ENCODE data around the gene FAM177A1.
"Not testable (repeated sequence)": the region's sequence is repeated elsewhere in the genome, so short reads cannot be mapped to it uniquely, and the experiment has no call there.

Gene FAM177A1

DNA sequence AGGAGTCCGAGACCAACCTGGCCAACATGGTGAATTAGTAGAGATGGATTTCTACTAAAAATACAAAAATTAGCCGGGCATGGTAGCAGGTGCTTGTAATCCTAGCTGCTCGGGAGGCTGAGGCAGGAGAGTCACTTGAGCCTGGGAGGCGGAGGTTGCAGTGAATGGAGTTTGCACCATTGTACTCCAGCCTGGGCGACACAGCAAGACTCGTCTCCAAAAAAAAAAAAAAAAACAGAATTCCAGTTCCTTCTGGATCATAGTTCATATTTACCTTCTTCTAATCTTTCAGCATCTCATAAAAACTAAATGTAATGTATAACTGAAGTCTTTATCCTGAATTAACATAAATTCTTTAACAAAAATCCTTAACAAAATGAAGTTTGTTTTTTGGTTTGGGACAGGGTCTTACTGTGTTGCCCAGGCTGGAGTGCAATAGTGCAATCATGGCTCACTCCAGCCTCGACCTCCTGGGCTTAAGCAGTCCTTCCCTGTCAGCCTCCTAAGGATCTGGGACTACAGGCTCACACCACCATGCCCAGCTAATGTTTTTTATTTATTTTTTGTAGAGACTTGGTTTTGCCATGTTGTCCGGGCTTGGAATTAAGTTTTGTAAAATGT is 37.6 kb downstream of the FAM177A1 start:
- Histone ChIP-seq H3K9ac (ENCODE audit: low read length) (no peak overlapping the region), H3K79me1 (ENCODE audit: low read length) (no peaks in the 10 kb centered on the region), H3K23ac (ENCODE audit: low read length) (no peak overlapping the region), H4K91ac (ENCODE audit: low read depth, low read length) (no peak overlapping the region), H3K18ac (ENCODE audit: low read length) (no peak overlapping the region), H2BK5ac (ENCODE audit: low read depth, low read length, poor library complexity) (no peak overlapping the region), H3K4me1 (ENCODE audit: control insufficient read depth in 1 of 2, insufficient read depth in 2 of 2, low read length in 2 of 2) (no peaks in the 10 kb centered on the region), H4K12ac (ENCODE audit: low read depth, low read length) (no peak overlapping the region), H3K27ac (ENCODE audit: low read depth, low read length) (no peak overlapping the region), H3K79me2 (ENCODE audit: control insufficient read depth, insufficient read depth, low read length, poor library complexity) (no peaks in the 10 kb centered on the region), H3K9me3 (ENCODE audit: insufficient read depth, low read depth, low read length) (no peaks in the 10 kb centered on the region), H2BK12ac (ENCODE audit: low read length) (no peak overlapping the region), H2AK5ac (ENCODE audit: low read length) (no peak overlapping the region), H2BK120ac (ENCODE audit: insufficient read depth, low read length, poor library complexity) (no peak overlapping the region), H3K36me3 (ENCODE audit: control insufficient read depth in 1 of 2, insufficient read depth in 2 of 2, low read length in 2 of 2) (peaks cover 11% of the 10 kb centered on the region in 2 experiments), H3K14ac (ENCODE audit: low read length) (no peak overlapping the region), H2AFZ (ENCODE audit: insufficient read depth, low read length, poor library complexity) (no peak overlapping the region), H3K27me3 (ENCODE audit: insufficient read depth, low read length) (no peaks in the 10 kb centered on the region), H3K4me3 (ENCODE audit: low read depth, low read length) (no peak overlapping the region), H3K4me2 (ENCODE audit: low read length) (no peak overlapping the region), H4K8ac (ENCODE audit: low read depth, low read length) (no peak overlapping the region), H3K4ac (ENCODE audit: low read depth, low read length) (no peak overlapping the region)
- DNase-seq = no peak
- no CpG with 5 or more reads among the region's 8 CpGs for WGBS (ENCODE audit: extremely low coverage, insufficient coverage, insufficient read length)

DNA sequence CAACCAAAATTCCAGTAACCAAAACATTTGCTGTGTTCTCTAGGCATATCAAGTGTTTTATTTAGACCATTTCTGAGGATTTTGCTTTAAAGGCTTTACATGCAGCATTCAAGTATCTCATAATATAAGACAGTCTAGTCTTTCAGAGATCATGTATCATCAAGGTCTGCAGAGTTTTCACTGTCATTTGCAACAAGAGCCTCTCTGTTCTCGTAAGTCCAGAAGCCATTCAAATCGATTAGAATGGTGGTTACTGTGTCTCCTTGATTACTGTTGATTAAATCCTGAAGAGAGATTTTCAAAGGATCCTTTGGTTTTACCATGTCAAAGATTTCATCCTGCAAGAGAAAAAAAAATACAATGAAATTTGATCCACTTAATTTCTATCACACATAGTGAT is 39.4 kb downstream of the FAM177A1 start:
- H3K9me3 ChIP-seq (ENCODE audit: insufficient read depth, low read depth, low read length) = peaks cover 2% of the 10 kb centered on the region
- no peak overlapping the region for H3K4ac ChIP-seq (ENCODE audit: low read depth, low read length)
- H4K8ac ChIP-seq (ENCODE audit: low read depth, low read length) = no peak overlapping the region
- H2AFZ ChIP-seq (ENCODE audit: insufficient read depth, low read length, poor library complexity) = no peak overlapping the region
- no peak overlapping the region for H3K4me2 ChIP-seq (ENCODE audit: low read length)
- H3K14ac ChIP-seq (ENCODE audit: low read length) = no peak overlapping the region
- no peak overlapping the region for H3K23ac ChIP-seq (ENCODE audit: low read length)
- H3K4me3 ChIP-seq (ENCODE audit: low read depth, low read length) = no peak overlapping the region
- H4K12ac ChIP-seq (ENCODE audit: low read depth, low read length) = no peak overlapping the region
- H2BK120ac ChIP-seq (ENCODE audit: insufficient read depth, low read length, poor library complexity) = no peak overlapping the region
- no peak overlapping the region for H4K91ac ChIP-seq (ENCODE audit: low read depth, low read length)
- no peak overlapping the region for H3K27ac ChIP-seq (ENCODE audit: low read depth, low read length)
- no CpG with 5 or more reads among the region's 2 CpGs for WGBS (ENCODE audit: extremely low coverage, insufficient coverage, insufficient read length)
- no peaks in the 10 kb centered on the region for H3K4me1 ChIP-seq (ENCODE audit: control insufficient read depth in 1 of 2, insufficient read depth in 2 of 2, low read length in 2 of 2)
- H2AK5ac ChIP-seq (ENCODE audit: low read length) = no peak overlapping the region
- H3K36me3 ChIP-seq (ENCODE audit: control insufficient read depth in 1 of 2, insufficient read depth in 2 of 2, low read length in 2 of 2) = peaks cover 11 to 13% of the 10 kb centered on the region in 2 experiments
- DNase-seq = no peak
- H3K18ac ChIP-seq (ENCODE audit: low read length) = no peak overlapping the region
- no peaks in the 10 kb centered on the region for H3K79me2 ChIP-seq (ENCODE audit: control insufficient read depth, insufficient read depth, low read length, poor library complexity)
- no peak overlapping the region for H2BK5ac ChIP-seq (ENCODE audit: low read depth, low read length, poor library complexity)
- H2BK12ac ChIP-seq (ENCODE audit: low read length) = no peak overlapping the region
- H3K27me3 ChIP-seq (ENCODE audit: insufficient read depth, low read length) = no peaks in the 10 kb centered on the region
- no peaks in the 10 kb centered on the region for H3K79me1 ChIP-seq (ENCODE audit: low read length)
- H3K9ac ChIP-seq (ENCODE audit: low read length) = no peak overlapping the region

- Histone ChIP-seq H3K4ac (ENCODE audit: low read depth, low read length) (no peak overlapping the region), H3K36me3 (ENCODE audit: control insufficient read depth in 1 of 2, insufficient read depth in 2 of 2, low read length in 2 of 2) (peaks cover 8 to 10% of the 10 kb centered on the region in 2 experiments), H3K23ac (ENCODE audit: low read length) (no peak overlapping the region), H2BK5ac (ENCODE audit: low read depth, low read length, poor library complexity) (no peak overlapping the region), H3K9me3 (ENCODE audit: insufficient read depth, low read depth, low read length) (peaks cover 2% of the 10 kb centered on the region), H3K18ac (ENCODE audit: low read length) (no peak overlapping the region), H3K79me2 (ENCODE audit: control insufficient read depth, insufficient read depth, low read length, poor library complexity) (no peaks in the 10 kb centered on the region), H4K91ac (ENCODE audit: low read depth, low read length) (no peak overlapping the region), H2BK12ac (ENCODE audit: low read length) (no peak overlapping the region), H4K12ac (ENCODE audit: low read depth, low read length) (no peak overlapping the region), H3K4me3 (ENCODE audit: low read depth, low read length) (no peak overlapping the region), H3K79me1 (ENCODE audit: low read length) (no peaks in the 10 kb centered on the region), H4K8ac (ENCODE audit: low read depth, low read length) (no peak overlapping the region), H3K27ac (ENCODE audit: low read depth, low read length) (no peak overlapping the region), H3K4me1 (ENCODE audit: control insufficient read depth in 1 of 2, insufficient read depth in 2 of 2, low read length in 2 of 2) (no peaks in the 10 kb centered on the region), H2AK5ac (ENCODE audit: low read length) (no peak overlapping the region), H2BK120ac (ENCODE audit: insufficient read depth, low read length, poor library complexity) (no peak overlapping the region), H3K14ac (ENCODE audit: low read length) (no peak overlapping the region), H3K27me3 (ENCODE audit: insufficient read depth, low read length) (no peaks in the 10 kb centered on the region), H3K9ac (ENCODE audit: low read length) (no peak overlapping the region), H3K4me2 (ENCODE audit: low read length) (no peak overlapping the region), H2AFZ (ENCODE audit: insufficient read depth, low read length, poor library complexity) (no peak overlapping the region)
- no CpG with 5 or more reads among the region's 2 CpGs for WGBS (ENCODE audit: extremely low coverage, insufficient coverage, insufficient read length)
- peak; percentile 42 to 80 for DNase-seq
These were observed 42.4 kb downstream of the FAM177A1 start for GRCh38 chr14:35088514-35088913.

DNA sequence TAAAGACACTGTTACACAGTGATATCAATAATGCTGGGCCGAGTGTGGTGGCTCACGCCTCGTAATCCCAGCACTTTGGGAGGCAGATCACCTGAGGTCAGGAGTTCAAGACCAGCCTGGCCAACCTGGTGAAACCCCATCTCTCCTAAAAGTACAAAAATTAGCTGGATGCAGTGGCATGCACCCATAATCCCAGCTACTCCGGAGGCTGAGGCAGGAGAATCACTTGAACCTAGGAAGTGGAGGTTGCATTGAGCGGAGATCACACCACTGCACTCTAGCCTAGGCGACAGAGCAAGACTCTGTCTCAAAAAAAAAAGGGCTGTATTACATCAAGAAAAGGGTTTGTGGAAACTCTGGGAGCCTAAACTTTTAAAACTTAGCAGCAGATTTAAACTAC is 48.6 kb downstream of the FAM177A1 start:
- not testable (repeated sequence) for H3K79me1 ChIP-seq (ENCODE audit: low read length); H4K12ac ChIP-seq (ENCODE audit: low read depth, low read length); H2AK5ac ChIP-seq (ENCODE audit: low read length); H2AFZ ChIP-seq (ENCODE audit: insufficient read depth, low read length, poor library complexity); H3K4ac ChIP-seq (ENCODE audit: low read depth, low read length); H3K4me3 ChIP-seq (ENCODE audit: low read depth, low read length); H2BK12ac ChIP-seq (ENCODE audit: low read length); H3K14ac ChIP-seq (ENCODE audit: low read length); H4K91ac ChIP-seq (ENCODE audit: low read depth, low read length); H3K9ac ChIP-seq (ENCODE audit: low read length); H4K8ac ChIP-seq (ENCODE audit: low read depth, low read length); H3K27ac ChIP-seq (ENCODE audit: low read depth, low read length); H2BK5ac ChIP-seq (ENCODE audit: low read depth, low read length, poor library complexity); H3K18ac ChIP-seq (ENCODE audit: low read length); H3K4me1 ChIP-seq (ENCODE audit: control insufficient read depth in 1 of 2, insufficient read depth in 2 of 2, low read length in 2 of 2); H3K27me3 ChIP-seq (ENCODE audit: insufficient read depth, low read length); H3K4me2 ChIP-seq (ENCODE audit: low read length); DNase-seq; H3K9me3 ChIP-seq (ENCODE audit: insufficient read depth, low read depth, low read length); H2BK120ac ChIP-seq (ENCODE audit: insufficient read depth, low read length, poor library complexity); H3K23ac ChIP-seq (ENCODE audit: low read length); H3K79me2 ChIP-seq (ENCODE audit: control insufficient read depth, insufficient read depth, low read length, poor library complexity)
- no CpG with 5 or more reads among the region's 6 CpGs for WGBS (ENCODE audit: extremely low coverage, insufficient coverage, insufficient read length)
- H3K36me3 ChIP-seq (ENCODE audit: control insufficient read depth in 1 of 2, insufficient read depth in 2 of 2, low read length in 2 of 2) = peaks cover 8 to 11% of the 10 kb centered on the region in 2 experiments
